ENCODE results near the gene EIF4B.
A peak's percentile ranks its signal among the peaks of the same experiment; 100 is the strongest.

EIF4B gene

GRCh38 chr12:53060721-53061276 lies 54.5 kb downstream of the EIF4B start (continued):
- TF ChIP-seq PATZ1 (CRISPR knock-in tag; IDR thresholded peaks at IDR 0.05; ENCODE audit: borderline replicate concordance): no peak
- no peak for TF ChIP-seq TOX (CRISPR knock-in tag; IDR thresholded peaks at IDR 0.05; ENCODE audit: borderline replicate concordance)
- no peak for TF ChIP-seq ZFP3 (CRISPR knock-in tag; IDR thresholded peaks at IDR 0.05)
- TF ChIP-seq, protein P1, sequence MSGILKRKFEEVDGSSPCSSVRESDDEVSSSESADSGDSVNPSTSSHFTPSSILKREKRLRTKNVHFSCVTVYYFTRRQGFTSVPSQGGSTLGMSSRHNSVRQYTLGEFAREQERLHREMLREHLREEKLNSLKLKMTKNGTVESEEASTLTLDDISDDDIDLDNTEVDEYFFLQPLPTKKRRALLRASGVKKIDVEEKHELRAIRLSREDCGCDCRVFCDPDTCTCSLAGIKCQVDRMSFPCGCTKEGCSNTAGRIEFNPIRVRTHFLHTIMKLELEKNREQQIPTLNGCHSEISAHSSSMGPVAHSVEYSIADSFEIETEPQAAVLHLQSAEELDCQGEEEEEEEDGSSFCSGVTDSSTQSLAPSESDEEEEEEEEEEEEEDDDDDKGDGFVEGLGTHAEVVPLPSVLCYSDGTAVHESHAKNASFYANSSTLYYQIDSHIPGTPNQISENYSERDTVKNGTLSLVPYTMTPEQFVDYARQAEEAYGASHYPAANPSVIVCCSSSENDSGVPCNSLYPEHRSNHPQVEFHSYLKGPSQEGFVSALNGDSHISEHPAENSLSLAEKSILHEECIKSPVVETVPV (CRISPR knock-in tag; IDR thresholded peaks at IDR 0.05): no peak
- no peak for TF ChIP-seq TCF4 (CRISPR knock-in tag; IDR thresholded peaks at IDR 0.05; ENCODE audit: borderline replicate concordance)

DNA sequence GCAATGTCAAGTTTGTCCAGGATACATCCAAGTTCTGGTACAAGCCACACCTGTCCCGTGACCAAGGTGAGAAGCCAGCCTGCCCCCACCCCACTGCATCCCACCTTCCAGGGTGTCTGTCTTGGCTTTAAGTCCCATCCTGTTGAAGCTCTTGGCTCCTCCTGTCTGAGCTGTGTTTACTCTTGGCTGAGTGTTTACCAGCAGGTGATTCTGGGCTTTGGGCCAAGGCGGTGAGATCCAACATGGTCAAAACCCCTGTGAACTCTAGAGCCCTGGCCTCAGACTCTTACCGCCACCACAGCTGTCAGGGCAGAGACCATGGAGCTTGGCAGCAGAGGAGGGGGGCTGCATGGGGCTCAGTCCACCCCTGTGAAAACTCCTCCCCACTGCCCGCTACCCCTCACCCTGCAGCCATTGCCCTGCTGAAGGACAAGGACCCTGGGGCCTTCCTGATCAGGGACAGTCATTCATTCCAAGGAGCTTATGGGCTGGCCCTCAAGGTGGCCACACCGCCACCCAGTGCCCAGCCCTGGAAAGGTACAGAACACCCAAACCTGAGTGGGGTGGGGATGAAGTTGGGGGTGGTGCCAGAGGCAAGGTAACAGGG lies 55.3 kb downstream of the EIF4B start:
- TF ChIP-seq ARNTL (CRISPR knock-in tag; IDR thresholded peaks at IDR 0.05; ENCODE audit: borderline replicate concordance, low read depth) (no peak), CREB5 (CRISPR knock-in tag; IDR thresholded peaks at IDR 0.05; ENCODE audit: low read depth) (no peak), BACH2 (CRISPR knock-in tag; IDR thresholded peaks at IDR 0.05; ENCODE audit: borderline replicate concordance) (no peak), ZFP30 (CRISPR knock-in tag; IDR thresholded peaks at IDR 0.05) (no peak), ZNF70 (CRISPR knock-in tag; IDR thresholded peaks at IDR 0.05) (no peak), ESRRG (CRISPR knock-in tag; IDR thresholded peaks at IDR 0.05) (no peak), ZFP3 (CRISPR knock-in tag; IDR thresholded peaks at IDR 0.05) (no peak), TOX (CRISPR knock-in tag; IDR thresholded peaks at IDR 0.05; ENCODE audit: borderline replicate concordance) (no peak), PPARA (CRISPR knock-in tag; IDR thresholded peaks at IDR 0.05; ENCODE audit: borderline replicate concordance) (no peak), OSR1 (CRISPR knock-in tag; IDR thresholded peaks at IDR 0.05) (no peak), ZNF8 (CRISPR knock-in tag; IDR thresholded peaks at IDR 0.05) (no peak), ISL1 (CRISPR knock-in tag; IDR thresholded peaks at IDR 0.05) (no peak), RARB (CRISPR knock-in tag; IDR thresholded peaks at IDR 0.05) (no peak), ZC3H10 (CRISPR knock-in tag; IDR thresholded peaks at IDR 0.05) (no peak), PATZ1 (CRISPR knock-in tag; IDR thresholded peaks at IDR 0.05; ENCODE audit: borderline replicate concordance) (no peak), CSDC2 (CRISPR knock-in tag; IDR thresholded peaks at IDR 0.05) (no peak), ZNF565 (CRISPR knock-in tag; conservative IDR thresholded peaks at IDR 0.05; ENCODE audit: low read depth) (no peak)
- TF ChIP-seq, protein P2, sequence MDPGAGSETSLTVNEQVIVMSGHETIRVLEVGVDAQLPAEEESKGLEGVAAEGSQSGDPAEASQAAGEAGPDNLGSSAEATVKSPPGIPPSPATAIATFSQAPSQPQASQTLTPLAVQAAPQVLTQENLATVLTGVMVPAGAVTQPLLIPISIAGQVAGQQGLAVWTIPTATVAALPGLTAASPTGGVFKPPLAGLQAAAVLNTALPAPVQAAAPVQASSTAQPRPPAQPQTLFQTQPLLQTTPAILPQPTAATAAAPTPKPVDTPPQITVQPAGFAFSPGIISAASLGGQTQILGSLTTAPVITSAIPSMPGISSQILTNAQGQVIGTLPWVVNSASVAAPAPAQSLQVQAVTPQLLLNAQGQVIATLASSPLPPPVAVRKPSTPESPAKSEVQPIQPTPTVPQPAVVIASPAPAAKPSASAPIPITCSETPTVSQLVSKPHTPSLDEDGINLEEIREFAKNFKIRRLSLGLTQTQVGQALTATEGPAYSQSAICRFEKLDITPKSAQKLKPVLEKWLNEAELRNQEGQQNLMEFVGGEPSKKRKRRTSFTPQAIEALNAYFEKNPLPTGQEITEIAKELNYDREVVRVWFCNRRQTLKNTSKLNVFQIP (CRISPR knock-in tag; IDR thresholded peaks at IDR 0.05; ENCODE audit: borderline replicate concordance, low read depth): no peak
- TF ChIP-seq, protein P1 (CRISPR knock-in tag; IDR thresholded peaks at IDR 0.05): no peak
- peak; percentile 5 for ATAC-seq

All from SK-N-SH treated with all-trans-retinoic acid at 6 μM for 48 hours (cell line).